CD4-positive, alpha-beta T cell treated with Interleukin-4 for 4 hours (primary cell): ENCODE results near the gene ANKRD9.
"Not testable (repeated sequence)": the region's sequence is repeated elsewhere in the genome, so short reads cannot be mapped to it uniquely, and the experiment has no call there.

Experiments used
- DNase-seq: peaks from one replicate; pipeline ENCODE4 v3.0.0-alpha.2; 2020

The ANKRD9 gene

GRCh38 chr14:102538602-102539543, 29.3 kb upstream of the ANKRD9 start:
- no peak for DNase-seq

GRCh38 chr14:102537981-102538601, 28.5 kb upstream of the ANKRD9 start:
- no peak for DNase-seq

GRCh38 chr14:102532204-102532658, 22.7 kb upstream of the ANKRD9 start:
- DNase-seq, result no peak

- DNase-seq, result peak; percentile 23
These were observed 21.4 kb upstream of the ANKRD9 start for GRCh38 chr14:102530828-102531478.

GRCh38 chr14:102528431-102529170, 19.0 kb upstream of the ANKRD9 start:
- no peak for DNase-seq

- no peak for DNase-seq
These were observed 16.4 kb upstream of the ANKRD9 start for GRCh38 chr14:102525929-102526497.

- peak; percentile 39 for DNase-seq
These were observed 15.8 kb upstream of the ANKRD9 start for GRCh38 chr14:102525219-102525928.

GRCh38 chr14:102524451-102525218, 15.1 kb upstream of the ANKRD9 start:
- peak; percentile 93 for DNase-seq

GRCh38 chr14:102523569-102524450, 14.2 kb upstream of the ANKRD9 start:
- no peak for DNase-seq

GRCh38 chr14:102523200-102523568, 13.6 kb upstream of the ANKRD9 start:
- no peak for DNase-seq

- not testable (repeated sequence) for DNase-seq
These were observed 10.1 kb upstream of the ANKRD9 start for GRCh38 chr14:102519709-102520108.

- DNase-seq, result no peak
These were observed 8.6 kb upstream of the ANKRD9 start for GRCh38 chr14:102518063-102518648.

- DNase-seq, result no peak
These were observed 8.0 kb upstream of the ANKRD9 start for GRCh38 chr14:102517392-102518062.

GRCh38 chr14:102516531-102517391, 7.2 kb upstream of the ANKRD9 start:
- DNase-seq, result peak; percentile 25

GRCh38 chr14:102514987-102515733, 5.6 kb upstream of the ANKRD9 start:
- DNase-seq, result no peak

- DNase-seq, result no peak
These were observed 4.6 kb upstream of the ANKRD9 start for GRCh38 chr14:102513899-102514772.
